Measurements from ENCODE around the gene SLC17A3.

The SLC17A3 gene

DNA sequence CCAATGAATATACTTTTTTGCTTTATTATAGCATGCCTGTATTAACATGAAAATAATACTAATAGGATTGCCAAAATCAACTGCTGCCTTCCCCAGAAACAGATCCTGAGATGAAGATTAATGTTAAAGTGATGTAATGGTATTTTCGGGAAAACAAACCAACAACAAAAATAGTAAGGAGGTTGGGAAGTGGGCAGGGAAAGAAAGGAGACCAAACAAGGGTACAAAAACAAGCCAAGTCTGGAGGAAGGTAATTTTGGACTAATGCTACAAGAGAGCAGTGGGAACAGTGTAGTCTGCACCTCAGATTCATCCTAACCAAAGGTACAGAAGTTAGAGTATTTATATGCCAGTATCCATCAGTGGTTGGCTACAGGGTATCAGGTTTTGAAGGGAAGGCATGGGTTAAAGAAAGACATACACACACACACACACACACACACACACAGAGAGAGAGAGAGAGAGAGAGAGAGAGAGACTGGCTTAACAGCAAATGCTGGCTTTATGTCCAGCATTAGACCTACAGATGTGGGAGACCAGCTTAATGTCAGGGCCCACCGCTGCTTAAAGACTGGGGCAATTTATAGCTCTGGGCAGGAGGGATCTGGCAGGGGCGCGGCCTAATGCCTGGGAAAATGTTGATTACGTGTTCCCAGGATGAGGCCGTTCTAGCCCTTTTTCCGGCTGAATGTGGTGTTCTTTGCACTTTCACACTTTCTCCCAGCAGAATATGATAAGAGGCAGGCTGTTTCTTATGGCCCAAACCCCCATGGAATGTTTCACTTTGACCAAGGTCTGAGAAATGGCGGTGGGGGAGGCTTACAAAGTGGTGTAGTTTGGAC, 38.4 kb downstream of the SLC17A3 start:
- DNase-seq (ENCODE audit: low spot score): no peak

DNA sequence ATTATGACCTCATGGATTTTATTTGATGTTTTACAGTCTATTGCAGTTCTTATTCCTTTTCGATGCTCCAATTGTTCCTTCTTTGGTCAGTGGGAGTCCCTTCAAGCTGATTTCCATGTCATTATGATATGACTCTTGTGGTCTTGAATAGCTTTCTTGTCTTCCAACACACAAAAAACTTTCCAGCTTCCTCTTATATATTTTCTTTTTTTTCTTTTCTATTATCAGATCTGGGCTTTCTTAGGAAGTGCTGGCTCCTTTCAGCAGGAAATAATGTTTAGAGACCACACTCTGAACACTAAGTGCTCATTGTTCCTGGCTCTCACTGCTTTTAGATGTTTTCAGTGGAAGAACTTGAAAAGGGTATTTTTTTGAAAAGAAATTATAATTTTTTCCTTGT, 39.1 kb downstream of the SLC17A3 start:
- DNase-seq (ENCODE audit: low spot score): no peak

DNA sequence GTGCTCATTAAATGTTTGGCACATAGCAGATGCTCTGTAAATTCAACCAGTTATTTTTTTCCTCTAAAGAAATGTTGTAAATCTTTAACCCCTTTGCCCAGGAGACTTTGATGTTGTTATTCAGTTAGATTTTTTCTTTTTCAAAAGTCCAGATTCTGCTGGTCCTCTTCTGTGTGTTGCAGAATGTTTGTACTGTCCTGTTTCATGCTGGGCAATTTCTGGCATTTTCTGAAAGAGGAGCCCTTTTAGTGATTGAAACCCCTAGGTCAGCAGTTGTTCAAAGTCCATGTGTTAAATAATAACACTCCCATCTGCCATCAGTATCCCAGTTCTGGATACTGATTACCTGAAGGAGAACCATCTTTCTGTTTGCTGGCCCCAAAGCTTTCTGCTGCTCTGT, 40.9 kb downstream of the SLC17A3 start:
- DNase-seq (ENCODE audit: low spot score): no peak

DNA sequence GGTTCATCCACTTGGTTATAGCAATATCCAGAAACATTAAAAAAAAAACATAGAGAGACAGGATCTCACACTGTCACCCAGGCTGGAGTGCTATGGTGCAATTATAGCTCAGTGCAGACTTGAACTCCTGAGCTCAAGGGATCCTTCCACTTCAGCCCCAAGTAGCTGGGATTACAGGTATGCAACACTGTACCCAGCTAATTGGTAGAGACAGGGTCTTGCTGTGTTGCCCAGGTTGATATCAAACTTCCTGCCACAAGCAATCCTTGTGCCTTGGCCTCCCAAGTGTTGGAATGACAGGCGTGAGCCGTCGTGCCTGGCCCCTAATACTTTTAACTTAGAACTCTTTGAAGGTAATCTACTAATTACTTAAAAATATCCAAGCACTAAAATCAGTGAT, 41.4 kb downstream of the SLC17A3 start:
- DNase-seq (ENCODE audit: low spot score): no peak

DNA sequence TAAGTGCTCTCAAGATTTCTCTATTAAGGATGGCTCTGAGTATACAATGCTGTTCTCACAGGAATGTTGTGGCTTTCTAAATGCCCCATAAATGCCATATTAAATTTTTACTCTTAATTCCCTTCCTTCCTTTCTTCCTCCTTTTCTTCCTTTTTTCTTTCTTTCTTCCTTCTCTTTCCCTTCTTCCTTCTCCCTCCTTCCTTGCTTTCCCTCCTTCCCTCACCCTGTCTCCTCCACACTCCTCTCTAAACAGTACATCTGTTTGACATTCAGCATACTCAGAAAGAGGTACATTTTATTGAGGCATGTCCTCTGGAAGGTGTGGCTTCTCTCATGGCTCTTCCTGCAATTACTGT, 41.8 kb downstream of the SLC17A3 start:
- no peak for DNase-seq (ENCODE audit: low spot score)

DNA sequence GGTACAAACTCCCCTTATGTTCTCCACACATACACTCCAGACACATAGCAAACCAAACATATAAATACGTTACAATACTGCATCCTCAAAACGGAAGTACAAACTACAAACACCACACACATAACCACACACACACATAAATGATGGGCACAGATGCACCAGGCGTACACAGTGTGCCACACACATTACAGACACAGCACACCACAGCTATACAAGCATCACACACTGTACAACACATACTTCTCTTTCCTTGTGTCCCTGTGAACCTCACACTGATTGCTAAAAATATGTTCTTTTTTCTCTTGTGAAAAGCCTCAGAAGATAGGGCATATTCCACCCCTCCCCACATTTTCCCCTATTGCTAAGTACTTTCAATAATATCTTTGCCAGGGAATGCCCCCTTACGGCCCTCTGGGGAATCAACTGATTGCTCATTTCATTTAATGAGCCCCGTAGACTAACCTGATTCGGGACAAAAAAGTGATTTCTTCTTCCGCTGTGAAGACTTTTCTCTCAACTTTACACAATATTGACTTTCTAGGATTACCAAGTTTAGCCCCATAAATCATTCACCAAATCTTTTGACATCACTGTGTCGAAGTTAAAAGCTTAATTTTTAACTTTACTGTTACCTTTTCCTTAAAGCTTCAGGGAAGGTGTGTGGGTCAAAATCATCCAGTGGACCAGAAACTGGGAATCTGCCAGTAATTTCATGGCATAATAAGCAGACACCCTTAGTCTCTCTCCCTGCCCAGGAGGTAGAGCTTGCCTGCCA, 42.3 kb downstream of the SLC17A3 start, which contains the start of gene SLC17A1:
TSS of gene SLC17A1 (minus strand) at position 521 of the 775 bp plus-strand sequence. CDS start 1,495 bp downstream, outside the sequence.
- no peak for DNase-seq (ENCODE audit: low spot score)

DNA sequence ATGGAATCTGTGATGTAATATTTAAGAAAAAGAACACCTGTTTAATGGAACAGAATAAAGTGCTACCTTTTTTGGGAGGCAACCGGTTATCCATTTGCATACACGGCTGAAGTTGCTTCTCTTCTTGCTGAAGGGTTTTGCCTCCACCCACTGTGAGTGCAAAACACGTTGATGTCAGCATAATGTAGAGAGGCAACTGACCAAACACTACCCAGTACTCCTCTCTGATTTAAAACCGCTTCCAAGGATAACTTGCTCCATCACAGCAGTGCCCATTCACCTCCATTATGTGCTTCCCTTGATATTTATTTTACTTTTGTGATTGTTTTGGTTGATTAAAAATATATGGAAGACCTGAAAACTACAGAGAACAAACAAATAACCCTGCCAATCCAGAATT, 43.6 kb downstream of the SLC17A3 start:
- DNase-seq (ENCODE audit: low spot score): no peak

DNA sequence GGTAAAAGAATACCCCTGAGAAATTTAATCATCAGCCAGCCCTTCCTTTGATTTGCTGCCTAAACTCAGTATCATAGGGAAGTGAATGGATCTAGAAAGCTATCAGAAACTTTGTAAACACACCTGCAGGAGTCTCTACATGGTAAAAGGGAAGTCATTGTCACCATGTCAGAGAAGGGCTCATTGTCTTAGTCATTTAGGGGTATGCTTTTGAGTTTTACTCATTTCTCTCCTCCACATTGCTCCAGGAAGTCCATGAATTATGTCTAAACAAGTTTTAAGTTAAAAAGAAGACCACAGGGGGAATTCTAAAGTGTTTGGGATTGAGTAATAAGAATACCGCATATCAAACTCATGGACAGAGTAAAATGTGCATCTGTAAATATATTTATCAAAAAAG, 44.7 kb downstream of the SLC17A3 start:
- DNase-seq (ENCODE audit: low spot score): no peak

DNA sequence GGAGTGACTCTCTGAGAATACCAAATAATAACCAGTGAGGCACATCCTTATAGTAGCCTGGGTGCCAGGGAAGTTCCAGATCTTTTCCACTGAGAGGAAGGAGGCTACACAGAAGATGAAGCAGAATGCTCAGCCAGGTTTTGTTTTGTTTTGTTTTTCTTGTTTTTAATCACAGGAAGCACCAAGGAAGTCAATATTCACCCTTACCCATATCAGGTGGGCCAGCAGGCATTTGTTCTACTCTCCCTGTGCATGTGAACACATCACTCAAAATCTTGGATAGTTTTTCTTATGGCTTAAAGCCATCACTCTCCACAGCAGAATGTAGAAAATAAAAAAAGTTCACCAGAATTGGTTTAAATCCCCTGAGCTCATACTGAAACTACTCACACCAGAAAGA, 52.7 kb downstream of the SLC17A3 start:
- DNase-seq (ENCODE audit: low spot score): no peak

DNA sequence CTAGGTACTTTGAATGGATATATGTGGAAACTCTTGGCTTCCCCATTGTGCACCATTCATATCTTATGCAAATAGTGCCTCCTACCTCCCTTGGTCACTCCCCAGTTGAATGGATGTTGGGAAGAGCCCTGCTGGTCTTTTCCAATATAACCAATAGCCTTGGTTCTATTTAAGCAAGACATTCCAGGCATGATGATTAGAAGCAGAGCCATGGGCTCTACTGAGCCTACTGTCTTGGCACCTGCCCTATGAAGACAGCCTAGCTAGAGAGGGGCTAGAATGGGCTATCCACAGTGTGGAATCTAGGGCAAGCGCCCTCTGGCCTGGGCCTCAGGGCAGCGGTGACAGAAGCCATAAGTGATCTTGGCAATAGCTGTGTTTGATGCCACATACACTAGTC, 57.8 kb downstream of the SLC17A3 start:
- no peak for DNase-seq (ENCODE audit: low spot score)

DNA sequence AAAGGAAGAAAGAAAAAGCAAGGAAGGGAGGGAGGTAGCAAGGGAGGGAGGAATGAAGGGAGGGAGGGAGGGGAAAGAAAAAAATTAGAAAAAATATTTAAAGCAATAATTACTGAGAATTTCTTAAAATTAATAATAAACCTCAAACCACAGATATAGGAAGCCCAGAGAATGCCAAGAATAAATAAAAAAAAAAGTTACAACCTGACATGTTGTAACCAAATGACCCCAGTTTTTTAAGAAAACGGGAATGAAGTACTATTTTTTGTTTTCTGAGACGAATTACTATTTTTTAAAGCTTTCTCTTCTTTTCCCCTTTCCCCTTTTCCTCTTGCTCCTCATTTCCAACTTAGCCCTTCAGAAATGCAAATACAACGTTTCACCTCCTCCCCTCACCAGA, 58.8 kb downstream of the SLC17A3 start:
- no peak for DNase-seq (ENCODE audit: low spot score)

DNA sequence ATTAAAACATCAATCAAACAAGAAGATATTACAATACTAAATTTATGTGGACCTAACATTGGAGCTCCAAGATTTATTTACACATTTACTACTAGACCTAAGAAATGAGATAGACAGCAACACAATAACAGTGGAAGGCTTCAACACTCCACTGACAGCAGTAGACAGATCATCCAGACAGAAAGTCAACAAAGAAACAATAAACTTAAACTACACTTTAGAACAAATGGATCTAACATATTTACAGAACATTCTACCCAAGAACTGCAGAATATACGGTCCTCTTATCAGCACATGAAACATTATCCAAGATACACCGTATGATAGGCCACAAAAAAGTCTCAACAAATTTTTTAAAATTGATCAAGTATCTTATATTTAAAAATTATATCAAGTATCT, 69.2 kb downstream of the SLC17A3 start:
- no peak for DNase-seq (ENCODE audit: low spot score)

DNA sequence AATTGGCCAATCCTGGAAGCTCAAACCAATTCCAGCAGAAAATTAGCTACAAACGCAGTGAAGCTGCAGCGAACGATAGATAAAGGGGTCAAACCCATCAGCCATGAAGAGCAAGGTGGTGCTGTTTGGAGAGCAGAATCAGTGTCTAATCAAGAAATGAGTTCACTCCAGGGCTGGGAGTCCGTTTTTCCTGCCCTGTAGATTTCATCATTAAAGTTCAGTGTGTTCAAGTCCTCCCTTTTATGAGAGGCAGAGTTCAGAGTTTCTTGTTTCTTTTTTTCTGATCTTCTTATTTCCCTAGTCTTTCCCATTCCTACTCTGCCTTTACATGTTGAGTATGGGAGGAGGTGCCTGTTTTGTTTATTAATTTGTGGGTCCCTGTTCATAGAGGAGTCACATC, 72.6 kb downstream of the SLC17A3 start:
- DNase-seq (ENCODE audit: low spot score): no peak
